Activated CD8-positive, alpha-beta memory T cell treated with anti-CD3 and anti-CD28 coated beads, Interleukin-2, amount 50 U/mL, for 1 hour (primary cell): ENCODE measurements around the gene DIS3L2.
"Not testable (repeated sequence)": the region's sequence is repeated elsewhere in the genome, so short reads cannot be mapped to it uniquely, and the experiment has no call there.

Experiments used
- DNase-seq: peaks from one replicate; pipeline ENCODE4 v3.0.0-alpha.2; 2020; ENCODE audit errors: extremely low read depth

The DIS3L2 gene

GRCh38 chr2:232321156-232321816 is 359.8 kb downstream of the DIS3L2 start:
- no peak for DNase-seq

DNA sequence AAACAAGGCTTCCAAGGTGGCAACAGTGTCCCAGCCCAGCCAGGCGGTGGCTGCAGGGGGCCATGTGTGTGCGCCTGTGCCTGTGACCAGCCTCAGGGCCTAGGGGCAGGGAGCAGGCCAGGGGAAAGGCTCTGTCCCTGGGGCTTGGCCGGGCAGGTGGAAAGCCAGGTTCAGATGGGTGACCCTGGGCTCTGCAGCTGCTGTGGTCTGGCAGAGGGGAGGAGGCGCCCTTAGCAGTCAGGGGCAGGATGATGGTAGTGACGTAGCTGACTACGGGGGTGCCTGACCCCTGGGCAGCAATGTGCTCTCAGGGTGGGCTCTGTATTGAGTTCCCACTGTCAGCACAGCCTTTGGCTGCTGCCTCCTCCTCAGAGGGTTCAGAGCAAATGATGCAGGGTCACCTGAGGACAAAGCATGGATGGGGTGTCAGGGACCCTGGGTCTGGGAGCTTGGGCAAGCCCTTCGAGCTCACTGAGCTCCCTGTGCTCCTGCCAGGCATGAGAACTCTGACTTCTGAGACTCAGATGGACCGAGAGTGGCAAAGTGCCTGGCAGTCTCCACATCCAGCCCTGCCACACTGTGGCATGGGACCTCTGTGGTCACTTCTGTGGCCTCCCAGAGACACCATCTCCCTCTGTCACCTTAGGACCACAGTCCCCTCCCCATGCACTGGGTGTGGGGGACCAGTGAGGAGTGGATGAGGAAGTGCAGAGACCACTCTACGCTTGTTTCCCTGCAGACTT is 360.5 kb downstream of the DIS3L2 start:
- no peak for DNase-seq

- DNase-seq: no peak
These were observed 361.2 kb downstream of the DIS3L2 start for GRCh38 chr2:232322560-232323327.

DNA sequence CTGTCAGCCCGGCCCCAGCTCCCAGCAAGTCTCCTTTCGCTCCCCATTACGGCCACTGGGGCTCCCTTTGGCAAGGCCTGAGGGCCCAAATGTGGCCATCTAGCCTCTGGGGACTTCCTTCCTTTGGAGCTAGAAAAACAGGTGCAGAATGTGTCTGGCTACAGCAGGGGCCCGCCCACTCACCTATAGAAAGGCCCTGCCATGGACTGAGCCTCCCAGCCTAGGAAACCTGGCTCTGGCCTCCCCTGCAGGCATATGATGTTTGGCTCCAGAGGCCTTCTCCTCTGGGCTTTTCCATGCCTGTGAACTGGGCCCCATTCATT is 361.8 kb downstream of the DIS3L2 start:
- no peak for DNase-seq

GRCh38 chr2:232323967-232324366 is 362.5 kb downstream of the DIS3L2 start:
- DNase-seq: not testable (repeated sequence)

GRCh38 chr2:232324778-232325177 is 363.3 kb downstream of the DIS3L2 start:
- no peak for DNase-seq

DNA sequence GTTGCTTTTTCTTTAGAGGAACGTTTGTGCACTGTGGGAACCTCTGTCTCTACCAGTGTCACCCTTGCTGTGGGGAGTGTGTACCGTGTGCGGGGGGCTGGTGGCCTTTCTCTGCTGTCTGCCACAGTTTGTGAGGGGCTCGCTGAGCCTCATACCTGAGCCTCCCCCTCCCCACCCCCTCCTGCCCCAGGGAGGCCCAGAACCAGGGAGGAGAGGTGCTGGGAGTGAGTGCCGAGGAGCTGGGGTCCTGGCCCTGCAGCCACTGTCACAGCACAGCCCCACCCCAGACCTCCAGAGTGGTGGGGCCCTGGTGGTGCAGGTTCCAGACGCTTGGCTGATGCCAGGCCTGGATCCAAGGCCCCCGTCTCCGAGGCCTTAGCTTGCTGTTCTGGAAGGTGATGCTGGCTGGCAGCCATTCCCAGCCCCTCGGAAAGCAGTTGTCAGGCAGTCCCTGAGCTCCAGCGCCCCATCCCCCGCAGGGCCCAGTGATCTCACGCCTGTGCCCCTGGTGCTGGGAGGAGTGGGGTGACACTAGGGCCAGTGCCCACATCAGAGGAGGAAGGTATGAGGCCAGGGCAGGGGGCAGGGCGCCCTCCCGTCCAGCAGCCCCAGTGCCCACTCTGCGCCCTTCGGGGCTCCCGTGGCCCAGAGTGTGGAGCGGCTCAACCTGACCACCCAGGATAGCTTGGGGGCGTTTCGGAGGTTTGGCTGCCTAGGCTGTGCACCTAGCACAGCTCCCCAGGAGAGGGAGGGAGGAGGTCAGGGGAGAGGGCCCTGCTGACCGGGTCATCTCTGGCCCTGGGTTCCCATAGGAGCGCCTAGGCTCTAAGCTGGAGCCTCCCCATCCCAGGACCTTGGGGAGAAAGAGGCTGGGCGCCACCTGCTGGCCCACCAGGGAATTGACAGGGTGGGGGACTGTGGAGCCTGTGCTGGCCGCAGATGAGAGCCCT is 364.1 kb downstream of the DIS3L2 start:
- no peak for DNase-seq

DNA sequence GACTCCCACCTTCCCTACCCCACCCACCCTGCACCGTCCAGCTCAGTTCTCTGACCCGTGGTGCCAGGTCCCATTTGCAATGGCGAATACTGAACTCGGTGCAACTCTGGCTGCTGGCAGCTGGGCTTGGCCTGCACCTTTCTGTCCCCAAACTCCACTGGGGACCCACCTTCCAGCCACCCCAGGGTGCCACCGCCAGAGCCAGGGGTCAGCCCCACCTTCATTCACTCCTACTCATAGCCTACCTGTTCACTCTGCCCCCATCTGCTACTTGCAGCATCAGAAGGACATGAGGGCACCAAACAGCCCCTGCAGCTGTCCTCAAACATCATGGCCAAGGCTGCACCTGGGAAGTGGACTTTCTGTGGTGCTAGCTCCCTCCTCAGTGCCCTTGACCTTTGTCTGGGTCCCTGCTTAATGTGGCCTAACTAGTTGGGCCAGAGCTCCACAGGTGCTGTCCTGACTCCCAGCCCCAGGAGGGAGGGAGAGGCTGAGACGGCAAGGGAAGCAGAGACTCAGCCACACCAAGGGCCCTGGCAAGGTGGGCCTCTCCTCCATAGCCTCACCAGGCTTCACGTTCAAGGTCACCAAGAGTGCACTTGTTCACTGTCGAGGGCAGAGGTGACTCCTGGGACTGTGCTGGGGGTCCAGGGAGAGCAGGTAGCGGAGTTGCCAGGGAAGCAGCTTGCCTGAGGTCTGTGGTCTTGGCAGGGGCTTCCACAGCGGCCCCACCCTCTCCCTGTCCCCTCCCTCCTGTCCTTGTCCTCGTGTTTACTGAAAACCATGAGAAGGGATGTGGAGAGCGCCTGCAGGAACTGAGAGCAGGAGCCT is 365.0 kb downstream of the DIS3L2 start:
- DNase-seq: not testable (repeated sequence)

- DNase-seq: peak; percentile 44
These were observed 365.9 kb downstream of the DIS3L2 start for GRCh38 chr2:232327105-232328031.

GRCh38 chr2:232328032-232328422 is 366.5 kb downstream of the DIS3L2 start:
- no peak for DNase-seq

GRCh38 chr2:232328516-232329460 is 367.3 kb downstream of the DIS3L2 start:
- DNase-seq: no peak

GRCh38 chr2:232329716-232330067 is 368.2 kb downstream of the DIS3L2 start:
- DNase-seq: no peak

- DNase-seq: no peak
These were observed 368.8 kb downstream of the DIS3L2 start for GRCh38 chr2:232330068-232330999.

GRCh38 chr2:232331061-232331460 is 369.5 kb downstream of the DIS3L2 start:
- not testable (repeated sequence) for DNase-seq

DNA sequence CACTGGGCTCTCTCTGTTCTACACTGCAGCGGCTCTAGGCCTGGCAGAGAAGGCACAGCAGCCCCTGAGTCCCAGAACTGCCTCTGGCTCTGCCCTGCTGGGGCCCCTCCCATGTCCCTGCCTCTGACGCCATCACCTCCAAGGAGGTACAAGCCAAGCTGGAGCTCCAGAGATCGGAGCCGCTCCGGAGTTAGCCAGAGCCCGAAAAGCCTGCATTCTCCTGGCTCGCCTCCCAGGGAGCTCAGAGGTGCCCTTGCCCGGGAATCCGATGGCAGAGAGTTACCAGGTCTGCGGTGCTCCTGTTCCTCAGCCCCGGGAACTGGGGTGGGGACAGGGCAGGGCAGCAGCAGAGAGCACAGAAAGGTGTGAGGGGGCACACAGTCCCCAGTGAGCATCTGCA is 370.1 kb downstream of the DIS3L2 start:
- not testable (repeated sequence) for DNase-seq

DNA sequence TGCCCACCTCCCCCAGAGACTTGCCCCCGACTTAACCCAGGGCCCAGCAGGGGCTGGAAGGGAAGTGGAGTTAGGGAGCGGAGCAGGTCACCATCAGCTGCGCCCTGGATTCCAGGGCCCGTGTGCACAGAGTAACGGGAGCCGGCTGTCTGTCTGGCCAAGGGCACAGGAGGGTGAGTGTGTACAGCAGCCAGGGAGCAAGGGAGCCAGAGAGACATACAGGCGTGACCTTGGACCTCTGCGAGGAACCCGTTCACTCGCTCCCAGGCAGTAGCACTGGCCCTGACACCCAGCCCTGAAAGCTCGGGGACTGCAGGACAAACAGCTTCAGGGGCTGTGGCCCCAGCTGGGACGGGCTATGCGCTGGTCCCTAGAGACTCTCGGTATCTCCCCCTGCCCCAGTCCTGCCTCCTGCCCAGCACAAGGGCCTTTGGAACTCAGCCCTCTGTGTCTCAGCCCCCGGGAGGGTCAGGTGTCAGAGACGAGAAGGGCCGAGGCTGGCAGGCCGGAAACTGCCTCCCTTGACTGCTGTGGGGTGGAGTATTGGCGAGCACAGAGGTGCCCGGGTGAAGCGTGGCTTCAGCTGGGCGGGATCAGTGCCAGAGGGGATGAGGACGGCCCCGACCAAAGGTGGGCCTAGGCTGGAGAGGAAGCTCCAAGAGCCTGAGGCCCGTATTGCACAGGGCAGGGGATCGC is 370.9 kb downstream of the DIS3L2 start:
- DNase-seq: not testable (repeated sequence)

DNA sequence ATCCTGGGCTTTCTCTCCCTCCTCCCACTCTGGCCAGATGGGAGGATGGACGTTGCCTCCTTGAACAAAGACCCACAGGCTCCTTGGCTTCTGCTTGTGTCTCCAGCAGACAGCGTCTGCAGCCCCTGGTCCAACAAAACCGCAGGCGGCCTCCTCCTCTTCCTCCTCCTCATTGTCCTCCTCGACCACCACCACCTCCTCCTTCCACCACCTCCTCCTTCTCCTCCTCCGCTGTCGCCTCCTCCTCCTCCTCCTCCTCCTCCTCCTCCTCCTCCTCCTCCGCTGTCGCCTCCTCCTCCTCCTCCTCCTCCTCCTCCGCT is 371.4 kb downstream of the DIS3L2 start:
- DNase-seq: no peak
